ENCODE measurements around the gene AOPEP. TPM values are rescaled to one million over a fixed set of nuclear protein-coding genes. Genes with fewer than 3 reads are reported as not detected.

Gene AOPEP
- total RNA-seq, 1 donor from 2014 or later: 24.8 TPM

DNA sequence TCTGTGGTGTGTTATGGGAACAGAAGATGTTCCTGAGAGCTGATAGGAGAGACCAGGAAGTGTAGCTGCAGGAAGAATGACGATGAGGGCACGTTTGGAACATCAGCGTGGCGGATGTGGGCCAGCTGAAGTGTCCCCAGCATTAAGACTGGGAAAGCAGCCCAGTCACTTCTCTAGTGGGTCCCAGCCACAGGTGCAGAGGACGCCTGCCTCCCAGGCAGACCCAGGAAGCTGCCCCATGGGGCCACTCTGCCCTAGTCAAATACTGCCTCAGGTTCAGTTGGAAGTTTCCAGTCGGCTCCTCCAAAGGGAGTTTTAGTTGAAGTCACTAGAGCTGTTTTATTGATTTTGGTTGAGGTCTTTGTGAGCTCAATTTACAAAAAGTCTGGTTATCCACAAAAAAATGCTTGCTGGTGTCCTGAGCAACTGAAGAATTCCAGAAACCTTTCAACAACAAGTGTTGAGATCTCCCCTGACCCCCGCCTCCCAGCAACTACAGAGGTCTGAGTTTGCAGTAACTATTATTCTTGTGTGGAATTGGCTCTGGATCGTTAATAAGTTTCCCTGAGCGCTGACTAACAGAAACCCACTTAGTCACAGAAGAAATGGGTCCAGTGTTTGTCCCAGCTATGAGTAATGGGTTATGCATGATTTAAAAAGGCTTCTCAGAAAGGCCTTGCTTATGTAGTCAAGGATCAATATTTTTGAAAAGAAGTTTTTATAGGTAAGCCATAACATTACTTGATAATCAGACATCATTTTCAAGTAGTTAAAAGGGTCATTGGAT lies 296.9 kb downstream of the AOPEP start:
- H3K9me3 Mint-ChIP-seq: no peaks in the 10 kb centered on the region
- no peak overlapping the region for H3K27ac Mint-ChIP-seq (ENCODE audit: unreplicated experiment)
- no peak for DNase-seq (ENCODE audit: low read depth, low spot score)
- TF ChIP-seq, protein P1, sequence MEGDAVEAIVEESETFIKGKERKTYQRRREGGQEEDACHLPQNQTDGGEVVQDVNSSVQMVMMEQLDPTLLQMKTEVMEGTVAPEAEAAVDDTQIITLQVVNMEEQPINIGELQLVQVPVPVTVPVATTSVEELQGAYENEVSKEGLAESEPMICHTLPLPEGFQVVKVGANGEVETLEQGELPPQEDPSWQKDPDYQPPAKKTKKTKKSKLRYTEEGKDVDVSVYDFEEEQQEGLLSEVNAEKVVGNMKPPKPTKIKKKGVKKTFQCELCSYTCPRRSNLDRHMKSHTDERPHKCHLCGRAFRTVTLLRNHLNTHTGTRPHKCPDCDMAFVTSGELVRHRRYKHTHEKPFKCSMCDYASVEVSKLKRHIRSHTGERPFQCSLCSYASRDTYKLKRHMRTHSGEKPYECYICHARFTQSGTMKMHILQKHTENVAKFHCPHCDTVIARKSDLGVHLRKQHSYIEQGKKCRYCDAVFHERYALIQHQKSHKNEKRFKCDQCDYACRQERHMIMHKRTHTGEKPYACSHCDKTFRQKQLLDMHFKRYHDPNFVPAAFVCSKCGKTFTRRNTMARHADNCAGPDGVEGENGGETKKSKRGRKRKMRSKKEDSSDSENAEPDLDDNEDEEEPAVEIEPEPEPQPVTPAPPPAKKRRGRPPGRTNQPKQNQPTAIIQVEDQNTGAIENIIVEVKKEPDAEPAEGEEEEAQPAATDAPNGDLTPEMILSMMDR (conservative IDR thresholded peaks at IDR 0.05): no peak
- H3K36me3 Mint-ChIP-seq (ENCODE audit: low read depth): peaks cover 3% of the 10 kb centered on the region
- no peak overlapping the region for H3K4me3 Mint-ChIP-seq
- H3K4me1 Mint-ChIP-seq: peaks cover 31% of the 10 kb centered on the region
- no peaks in the 10 kb centered on the region for H3K27me3 Mint-ChIP-seq (ENCODE audit: low read depth)

DNA sequence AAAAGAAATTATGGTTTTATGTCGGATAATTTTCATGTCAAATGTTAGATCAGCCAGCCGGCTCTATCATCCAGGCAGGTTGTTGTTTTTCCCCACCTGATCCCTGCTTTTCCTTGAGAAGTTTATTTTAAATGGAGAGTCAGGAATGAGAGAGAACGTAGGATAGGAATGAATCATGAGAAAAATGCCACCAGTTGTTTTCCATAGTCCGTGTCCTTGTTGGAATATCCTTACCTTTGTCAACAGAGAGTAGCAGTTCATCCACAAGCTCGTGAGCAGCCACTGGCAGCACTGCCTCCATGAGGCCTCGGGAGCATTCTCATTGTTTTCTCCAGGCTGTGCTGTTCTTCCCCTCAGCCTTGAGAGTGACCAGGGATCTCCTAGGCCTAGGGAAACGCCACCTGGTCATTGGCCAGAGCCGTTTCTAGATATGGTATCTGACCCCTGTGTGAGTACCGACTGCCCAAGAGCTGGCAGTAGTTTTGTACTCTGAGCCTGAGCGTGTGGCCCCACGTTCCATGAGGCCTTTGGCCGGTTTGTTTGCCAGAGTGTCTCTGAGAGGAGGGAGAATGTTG lies 297.7 kb downstream of the AOPEP start:
- H3K4me3 Mint-ChIP-seq: no peak overlapping the region
- no peaks in the 10 kb centered on the region for H3K27me3 Mint-ChIP-seq (ENCODE audit: low read depth)
- H3K36me3 Mint-ChIP-seq (ENCODE audit: low read depth): peaks cover 3% of the 10 kb centered on the region
- H3K4me1 Mint-ChIP-seq: peaks cover 28% of the 10 kb centered on the region
- TF ChIP-seq, protein P1 (conservative IDR thresholded peaks at IDR 0.05): no peak
- H3K27ac Mint-ChIP-seq (ENCODE audit: unreplicated experiment): no peak overlapping the region
- H3K9me3 Mint-ChIP-seq: no peaks in the 10 kb centered on the region
- no peak for DNase-seq (ENCODE audit: low read depth, low spot score)

DNA sequence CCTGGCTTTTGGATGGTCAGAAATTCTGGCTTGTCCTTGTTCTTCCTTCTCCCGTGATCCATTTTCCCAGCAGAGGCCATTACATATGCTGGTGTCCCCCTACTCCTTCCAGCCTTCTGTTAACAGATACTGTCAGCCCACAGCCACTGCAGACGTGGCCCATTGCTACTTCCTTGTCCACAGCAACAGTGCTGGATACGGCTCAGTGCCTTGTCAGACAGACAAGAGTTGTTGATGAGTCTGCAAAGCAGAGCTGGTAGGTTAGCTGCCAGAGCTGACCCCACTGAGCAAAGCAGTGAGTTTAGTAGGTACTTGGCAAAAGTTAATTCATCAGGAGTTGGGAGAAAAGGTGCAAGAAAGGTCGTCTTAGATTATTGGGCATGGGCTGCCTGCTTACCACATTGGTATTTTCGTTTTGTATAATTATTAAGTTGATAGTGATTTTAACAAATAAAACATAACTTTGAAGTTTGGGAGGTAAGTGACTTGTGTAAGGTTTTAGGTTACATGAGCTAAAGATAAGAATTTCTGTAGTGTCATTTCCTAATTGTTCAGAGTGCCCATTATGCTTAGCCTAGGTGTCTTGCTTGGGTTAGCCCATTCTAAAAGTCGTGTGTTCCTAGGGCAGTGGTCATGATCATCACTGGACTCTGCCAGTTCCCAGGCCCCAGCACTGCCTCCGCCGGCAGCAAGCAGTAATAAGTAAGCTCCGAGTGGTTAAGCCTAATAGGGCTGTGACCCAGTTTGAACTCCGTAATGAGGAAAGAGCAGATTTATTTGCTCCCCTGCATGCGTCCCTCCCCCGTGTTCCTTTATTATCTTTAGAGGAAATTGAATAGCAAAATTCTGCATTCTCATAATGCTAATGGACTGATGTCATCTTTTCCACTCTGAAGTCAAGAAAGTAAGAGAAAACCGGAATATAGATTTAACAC lies 299.0 kb downstream of the AOPEP start:
- Mint-ChIP-seq H3K4me3 (no peak overlapping the region), H3K4me1 (peaks cover 28% of the 10 kb centered on the region), H3K27me3 (ENCODE audit: low read depth) (no peaks in the 10 kb centered on the region), H3K36me3 (ENCODE audit: low read depth) (no peaks in the 10 kb centered on the region), H3K9me3 (no peaks in the 10 kb centered on the region), H3K27ac (ENCODE audit: unreplicated experiment) (no peak overlapping the region)
- DNase-seq (ENCODE audit: low read depth, low spot score): no peak
- TF ChIP-seq, protein P1 (conservative IDR thresholded peaks at IDR 0.05): peak; percentile 45

DNA sequence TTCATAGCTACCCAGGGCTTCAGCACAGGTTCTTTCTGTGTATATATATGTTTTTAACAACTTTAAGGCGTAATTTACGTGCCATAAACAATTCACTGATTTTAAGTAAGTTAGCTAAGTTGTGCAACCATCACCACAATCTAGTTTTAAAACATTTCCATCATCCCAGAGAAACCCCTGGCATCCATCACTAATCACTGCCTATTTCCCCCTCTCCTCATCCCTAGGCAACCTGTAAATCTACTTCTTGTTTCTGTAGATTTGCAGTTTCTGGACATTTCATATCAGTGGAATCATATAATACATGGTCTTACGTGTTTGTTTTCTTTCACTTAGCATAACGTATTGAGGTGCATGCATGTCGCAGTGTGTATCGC lies 299.6 kb downstream of the AOPEP start:
- no peaks in the 10 kb centered on the region for H3K36me3 Mint-ChIP-seq (ENCODE audit: low read depth)
- H3K4me3 Mint-ChIP-seq: no peak overlapping the region
- H3K27ac Mint-ChIP-seq (ENCODE audit: unreplicated experiment): no peak overlapping the region
- no peaks in the 10 kb centered on the region for H3K27me3 Mint-ChIP-seq (ENCODE audit: low read depth)
- TF ChIP-seq, protein P1 (conservative IDR thresholded peaks at IDR 0.05): no peak
- no peaks in the 10 kb centered on the region for H3K9me3 Mint-ChIP-seq
- no peak for DNase-seq (ENCODE audit: low read depth, low spot score)
- H3K4me1 Mint-ChIP-seq: peaks cover 31% of the 10 kb centered on the region
